Stimulated activated CD4-positive, alpha-beta T cell treated with anti-CD3 and anti-CD28 coated beads, Interleukin-15, amount 100 ng/mL, for 48 hours (primary cell): ENCODE results near the gene ADK.

Source experiments
- DNase-seq, 2 donors: peaks; one replicate each; pipeline ENCODE4 v3.0.0-alpha.2; 2020; ENCODE audit warnings: low read depth in 2 of 2

ADK gene

GRCh38 chr10:74600170-74600569 is 449.1 kb downstream of the ADK start:
- no peak for DNase-seq

DNA sequence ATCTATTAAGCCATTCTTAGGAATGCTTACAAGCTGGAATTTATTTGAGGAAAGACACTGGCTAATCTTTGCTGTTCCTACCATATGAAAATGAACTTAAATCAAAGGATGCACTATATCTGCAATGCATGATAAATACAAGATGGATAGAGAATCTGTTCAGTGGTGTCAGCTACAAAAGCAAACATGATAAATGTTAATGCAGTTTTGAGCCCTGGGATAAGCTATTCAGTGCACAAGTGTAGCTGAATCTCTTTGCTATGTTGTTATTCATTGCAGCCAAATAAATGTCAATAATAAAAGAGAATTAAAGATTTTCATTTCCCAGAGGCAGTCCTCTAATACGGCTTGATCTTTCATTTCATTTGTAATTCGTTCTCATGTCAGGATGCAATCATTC is 451.6 kb downstream of the ADK start:
- DNase-seq, result no peak

- no peak for DNase-seq
Observed at GRCh38 chr10:74610299-74610698, 459.3 kb downstream of the ADK start.

DNA sequence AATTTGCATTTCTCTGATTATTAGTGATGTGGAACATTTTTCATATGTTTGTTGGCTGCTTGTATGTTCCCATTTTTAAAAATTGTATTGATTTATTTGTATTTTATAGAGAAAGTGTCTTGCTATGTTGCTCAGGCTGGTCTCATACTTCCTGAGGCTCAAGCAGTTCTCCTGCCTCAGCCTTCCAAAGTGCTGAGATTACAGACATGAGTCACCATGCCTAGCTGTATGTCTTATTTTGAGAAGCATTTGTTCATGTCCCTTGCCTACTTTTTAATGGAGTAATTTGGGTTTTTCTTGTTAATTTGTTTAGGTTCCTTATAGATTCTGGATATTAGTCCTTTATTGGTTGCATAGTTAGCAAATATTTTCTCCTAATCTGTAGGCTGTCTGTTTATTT is 461.2 kb downstream of the ADK start:
- no peak for DNase-seq

DNA sequence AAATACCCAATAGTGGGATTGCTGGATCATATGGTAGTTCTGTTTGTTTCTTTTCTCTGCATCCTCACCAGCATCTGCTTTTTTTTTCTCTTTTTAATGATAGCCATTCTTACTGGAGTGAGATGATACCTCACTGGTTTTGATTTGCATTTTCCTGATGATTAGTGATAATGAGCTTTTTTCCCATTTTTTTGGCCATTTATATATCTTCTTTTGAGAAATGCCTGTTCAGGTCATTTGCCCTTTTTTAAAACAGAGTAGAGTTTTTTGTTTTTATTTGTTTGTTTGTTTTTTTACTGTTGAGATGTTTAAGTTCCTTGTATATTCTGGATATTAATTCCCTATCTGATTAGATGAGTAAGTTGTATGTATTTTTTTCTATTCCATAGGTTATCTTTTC is 469.6 kb downstream of the ADK start:
- DNase-seq, result no peak

DNA sequence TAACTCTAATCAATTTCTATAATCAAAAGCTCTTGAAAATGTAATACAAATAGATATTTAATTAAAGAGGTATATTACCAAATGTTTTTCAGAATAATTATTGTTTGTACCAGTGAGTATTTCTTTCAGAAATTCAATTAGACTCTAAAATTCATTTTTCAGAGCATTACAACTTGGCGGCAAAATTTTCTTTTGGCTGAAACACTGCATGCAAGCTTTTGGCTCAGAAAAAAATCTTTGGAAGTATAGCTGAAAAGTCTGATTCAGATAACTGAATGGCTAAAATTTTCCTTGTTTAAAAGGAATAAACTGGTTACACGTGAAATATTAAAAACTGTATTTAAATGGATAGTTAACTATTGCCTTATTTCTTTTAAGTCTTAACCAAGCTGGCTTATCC is 472.8 kb downstream of the ADK start:
- DNase-seq, result no peak

GRCh38 chr10:74624501-74624900 is 473.5 kb downstream of the ADK start:
- DNase-seq, result no peak

GRCh38 chr10:74628136-74628535 is 477.1 kb downstream of the ADK start:
- DNase-seq, result no peak

DNA sequence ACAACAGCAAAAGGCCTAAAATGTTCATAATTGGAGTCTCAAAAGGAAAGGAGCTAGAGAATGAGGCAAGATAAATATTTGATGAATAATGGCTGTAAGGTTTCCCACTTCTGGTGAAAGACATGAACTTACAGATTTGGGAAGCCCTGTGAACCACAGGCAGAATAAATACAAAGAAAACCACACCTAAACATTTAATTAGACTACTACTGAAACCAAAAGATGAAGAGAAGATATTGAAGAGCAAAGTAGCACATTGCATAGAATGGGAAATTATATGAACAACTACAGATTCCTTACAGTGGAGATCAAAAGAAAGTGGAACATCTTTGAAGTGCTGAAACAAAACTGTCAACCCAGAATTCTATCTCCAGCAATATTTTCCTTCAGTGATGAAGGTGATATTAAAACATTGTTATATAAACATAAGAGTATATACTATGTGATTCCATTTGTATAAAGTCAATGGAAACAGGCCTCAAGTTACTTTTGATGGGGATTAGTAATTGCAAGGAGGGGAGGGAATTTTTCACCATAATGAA is 484.0 kb downstream of the ADK start:
- DNase-seq, result no peak

DNA sequence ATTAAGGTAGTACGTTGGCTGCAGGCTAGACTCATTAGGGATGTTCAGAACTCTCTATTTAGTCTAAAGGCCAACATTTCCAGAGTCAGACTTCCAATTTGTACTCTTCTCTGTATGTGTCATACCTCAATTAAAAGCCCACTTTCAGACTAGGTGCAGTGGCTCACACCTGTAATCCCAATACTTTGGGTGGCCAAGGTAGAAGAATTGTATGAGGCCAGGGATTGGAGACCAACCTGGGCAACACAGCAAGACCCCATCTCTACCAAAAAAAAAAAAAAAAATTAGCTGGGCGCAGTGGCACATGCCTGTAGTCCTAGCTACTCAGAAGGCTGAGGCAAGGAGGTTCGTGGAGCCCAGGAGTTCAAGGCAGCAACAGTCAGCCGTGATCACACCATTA is 484.6 kb downstream of the ADK start:
- DNase-seq, result no peak

DNA sequence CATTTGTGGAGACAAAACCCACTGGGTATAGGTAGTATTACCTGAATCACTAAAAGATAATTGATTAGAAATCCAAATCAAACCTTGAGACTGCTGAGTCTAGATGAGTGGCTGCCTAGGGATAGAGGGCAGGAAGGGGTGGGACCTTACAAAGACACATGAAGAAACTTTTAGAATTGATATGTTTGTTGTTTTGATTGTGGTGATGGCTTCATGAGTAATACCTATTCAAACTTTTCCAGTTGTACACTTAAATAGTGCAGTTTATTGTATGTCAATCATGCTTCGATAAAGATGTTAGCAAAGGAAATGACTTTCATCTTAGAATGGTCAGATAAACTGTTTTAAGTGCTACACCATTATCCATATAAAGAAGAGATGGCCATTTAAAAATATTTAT is 486.7 kb downstream of the ADK start:
- no peak for DNase-seq

DNA sequence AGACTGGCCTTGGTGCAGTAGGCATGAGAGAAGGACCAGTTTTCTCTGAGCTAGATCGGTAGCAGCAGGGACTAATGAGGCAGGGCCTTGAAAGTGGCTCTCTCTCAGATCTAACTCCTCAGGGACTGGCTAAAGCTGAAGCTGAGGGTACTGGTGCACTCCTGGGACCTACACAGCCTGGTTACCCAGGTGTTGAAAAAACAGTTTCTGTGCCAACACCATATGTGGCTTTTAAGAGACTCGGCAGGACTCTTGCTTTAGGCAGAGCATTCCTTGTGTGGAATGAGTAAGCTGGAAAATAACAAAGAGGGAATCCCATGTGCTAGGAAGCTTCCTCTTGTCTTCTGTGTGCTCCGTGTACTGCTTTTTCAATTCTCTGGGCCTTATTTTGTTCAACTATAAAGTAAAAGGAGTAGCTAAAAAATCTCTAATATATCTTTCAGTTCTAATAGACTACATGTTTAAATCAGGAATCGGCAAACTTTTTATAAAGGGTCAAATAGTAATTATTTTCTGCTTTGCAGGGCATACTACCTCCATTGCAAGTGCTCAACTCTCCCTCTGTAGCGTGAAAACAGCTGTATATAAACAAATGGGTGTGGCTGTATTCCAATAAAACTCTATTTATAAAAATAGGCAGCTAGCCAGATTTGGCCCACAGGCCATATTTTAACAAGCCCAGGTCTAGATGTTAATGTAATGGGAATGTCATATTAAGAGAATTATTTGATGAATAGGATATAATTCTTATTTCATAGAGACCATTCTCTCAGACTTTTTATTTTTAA is 489.3 kb downstream of the ADK start:
- no peak for DNase-seq

DNA sequence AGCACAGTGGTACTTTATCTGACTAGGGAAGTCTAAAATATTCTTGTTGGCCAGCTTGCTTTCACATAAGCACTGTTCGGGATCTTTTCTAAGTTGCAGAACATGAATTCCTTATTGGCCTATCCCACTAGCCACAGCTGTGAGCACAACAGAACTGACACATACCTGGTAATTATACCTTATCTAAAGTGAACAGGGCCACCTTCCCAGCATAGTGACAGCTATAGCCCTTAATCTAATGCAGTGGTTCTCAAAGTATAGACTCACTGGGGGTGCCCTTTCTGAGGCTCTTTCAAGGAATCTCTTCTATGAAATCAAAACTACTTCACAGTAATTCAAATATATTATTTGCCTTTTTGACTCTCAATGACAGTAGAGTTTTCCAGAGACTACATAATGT is 490.6 kb downstream of the ADK start:
- no peak for DNase-seq

- no peak for DNase-seq
Observed at GRCh38 chr10:74642901-74643595, 492.0 kb downstream of the ADK start.

- no peak for DNase-seq
Observed at GRCh38 chr10:74643596-74643975, 492.6 kb downstream of the ADK start.

DNA sequence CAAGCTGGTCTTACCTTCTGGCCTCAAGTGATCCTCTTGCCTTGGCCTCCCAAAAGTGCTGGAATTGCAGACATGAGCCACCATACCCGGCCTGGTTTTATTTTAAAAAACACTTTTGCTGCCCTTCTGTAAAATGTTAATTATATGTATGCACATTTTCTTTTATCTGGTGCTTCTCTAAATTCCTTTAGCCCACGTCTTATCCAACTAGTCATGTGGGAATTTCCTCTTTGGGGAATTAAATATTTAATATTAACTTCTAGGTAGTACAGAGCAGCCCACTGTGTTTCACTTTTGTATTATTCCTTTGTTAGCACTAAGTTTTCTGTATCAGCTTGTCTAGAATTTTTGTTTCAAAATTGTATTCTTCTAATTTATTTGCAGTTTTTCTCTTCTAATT is 493.7 kb downstream of the ADK start:
- DNase-seq, result no peak

GRCh38 chr10:74645692-74646091 is 494.7 kb downstream of the ADK start:
- DNase-seq, result no peak

DNA sequence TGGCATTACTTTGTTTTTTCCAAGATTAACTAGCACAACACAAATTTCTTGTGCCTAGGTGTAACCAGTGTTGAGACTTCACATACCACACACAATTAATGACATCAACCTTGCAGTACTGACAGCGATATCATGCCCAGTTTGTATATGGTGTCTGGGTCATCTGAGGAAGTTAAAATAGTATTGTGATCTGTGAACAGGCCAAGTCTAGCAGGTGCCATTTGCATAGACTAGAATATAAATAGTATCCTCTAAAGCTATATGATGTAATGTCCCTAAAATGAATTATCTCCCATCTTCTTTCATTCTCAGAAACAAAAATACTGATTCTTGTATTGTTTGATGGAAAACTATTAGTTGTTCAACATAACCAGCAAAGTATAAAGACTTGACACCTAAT is 499.6 kb downstream of the ADK start:
- no peak for DNase-seq

DNA sequence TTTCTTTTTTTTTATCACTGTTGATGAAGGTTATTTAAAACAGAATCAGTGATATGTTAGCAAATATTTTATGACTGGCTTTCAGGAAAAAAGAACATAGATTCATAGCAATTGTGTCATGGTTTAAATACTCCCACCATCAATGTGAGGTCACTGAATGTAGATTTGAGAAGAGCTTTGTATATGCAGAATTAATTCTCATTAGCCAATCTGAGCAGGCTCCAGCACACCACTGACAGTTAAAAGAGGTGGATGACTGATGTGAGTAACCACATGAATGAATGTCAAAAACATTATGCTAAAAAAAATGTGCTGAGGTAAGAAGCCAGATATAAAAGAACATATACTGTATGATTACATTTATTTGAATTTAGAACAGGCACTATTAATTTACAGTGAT is 500.5 kb downstream of the ADK start:
- DNase-seq, result no peak

DNA sequence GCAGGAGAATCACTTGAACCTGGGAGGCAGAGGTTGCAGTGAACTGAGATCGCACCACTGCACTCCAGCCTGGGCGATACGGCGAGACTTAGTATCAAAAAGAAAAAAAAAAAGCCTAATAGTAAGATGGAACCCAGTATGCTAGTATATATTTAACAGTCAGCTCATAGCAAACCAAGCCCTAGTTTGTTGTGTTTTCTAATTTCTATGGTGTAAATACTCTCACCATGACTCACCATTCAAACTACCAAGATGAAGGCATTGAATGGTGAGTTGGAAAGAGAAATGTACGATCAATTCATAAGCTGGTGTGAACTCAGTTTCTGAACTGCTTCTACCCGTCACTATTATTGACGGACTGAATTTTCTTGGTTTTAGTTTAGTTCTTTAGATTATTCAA is 501.6 kb downstream of the ADK start:
- no peak for DNase-seq

DNA sequence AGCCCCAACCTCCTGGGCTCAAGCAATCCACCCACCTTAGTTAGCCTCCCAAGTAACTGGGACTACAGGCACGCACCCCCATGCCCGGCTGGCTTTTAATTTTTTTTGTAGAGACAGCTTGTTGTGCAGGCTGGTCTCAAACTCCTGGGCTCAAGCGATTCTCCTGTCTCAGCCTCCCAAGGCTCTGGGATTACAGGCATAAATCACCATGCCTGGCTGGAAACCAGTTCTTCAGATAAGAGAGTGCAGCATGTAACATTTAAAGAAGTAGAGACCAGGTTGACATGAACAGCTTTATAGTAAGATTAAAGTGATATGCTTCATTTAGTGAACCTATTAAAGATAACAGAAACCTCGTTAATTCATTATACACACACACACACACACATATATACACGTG is 507.5 kb downstream of the ADK start:
- no peak for DNase-seq

GRCh38 chr10:74662635-74663034 is 511.6 kb downstream of the ADK start:
- no peak for DNase-seq

DNA sequence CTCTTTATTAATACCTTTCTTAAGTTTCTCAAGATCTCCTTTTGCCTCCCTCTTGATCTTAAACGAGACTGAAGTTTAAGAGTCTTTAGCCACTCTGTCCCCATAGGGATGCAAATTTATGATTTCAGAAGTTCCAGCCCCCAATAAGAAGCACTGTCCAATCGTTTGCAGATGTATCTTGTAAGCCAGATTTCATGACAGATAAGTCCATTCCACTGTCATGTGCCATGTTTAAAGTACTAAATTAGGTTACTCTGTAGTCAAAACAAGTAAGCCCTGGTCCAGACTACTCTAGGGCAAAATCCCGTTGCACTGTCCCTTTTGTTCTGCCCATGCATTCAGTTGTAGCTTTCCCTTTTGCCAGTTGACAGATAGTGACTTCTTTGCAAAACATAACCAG is 518.2 kb downstream of the ADK start:
- no peak for DNase-seq
